ENCODE measurements around the gene KCNQ1.

Gene KCNQ1

DNA sequence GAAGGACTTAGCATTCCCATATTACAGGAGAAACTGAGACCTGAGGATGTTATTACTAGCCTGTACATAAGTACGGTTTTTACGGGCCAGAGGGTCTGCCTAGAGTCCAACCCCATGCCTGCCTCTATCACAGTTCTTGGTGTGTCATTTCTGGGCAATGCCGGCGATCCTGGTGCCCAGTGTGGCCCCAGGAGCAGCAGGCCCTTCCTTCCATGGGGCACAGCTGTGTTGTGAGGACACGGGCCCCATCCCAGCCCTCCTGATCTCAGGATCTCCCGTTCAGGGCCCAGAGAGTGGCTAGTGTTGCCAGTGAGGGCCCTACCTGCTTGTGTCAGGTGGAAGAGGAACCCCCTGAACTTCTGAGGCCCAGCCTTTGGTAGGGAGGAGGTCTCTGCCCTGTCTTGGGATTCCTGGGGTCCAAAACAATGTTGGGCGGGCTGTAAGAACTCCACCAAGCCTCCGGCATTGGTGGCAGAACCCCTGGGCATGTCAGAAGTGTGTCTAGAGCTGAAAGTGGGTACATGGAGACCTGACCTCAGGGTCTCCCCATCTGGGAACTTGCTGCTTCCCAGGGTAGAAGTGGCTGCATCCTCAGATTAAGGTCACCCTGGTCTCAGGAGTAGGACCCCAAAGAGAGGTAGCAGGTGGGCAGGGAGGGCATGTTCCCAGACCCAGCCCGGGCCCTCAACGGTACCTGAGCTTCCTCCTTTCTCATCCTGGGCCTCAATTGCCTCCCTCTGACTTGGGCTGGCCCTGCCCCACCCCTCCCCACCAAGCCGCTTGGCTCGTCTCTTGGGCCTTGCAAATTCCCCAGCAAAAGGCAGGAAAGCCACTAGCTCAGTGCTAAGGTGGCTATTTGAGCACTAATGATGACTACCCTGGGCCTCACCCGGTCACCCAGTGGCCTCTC is 329.6 kb downstream of the KCNQ1 start:
- DNase-seq (ENCODE audit: low spot score) (no peak), FAIRE-seq (no peak)

DNA sequence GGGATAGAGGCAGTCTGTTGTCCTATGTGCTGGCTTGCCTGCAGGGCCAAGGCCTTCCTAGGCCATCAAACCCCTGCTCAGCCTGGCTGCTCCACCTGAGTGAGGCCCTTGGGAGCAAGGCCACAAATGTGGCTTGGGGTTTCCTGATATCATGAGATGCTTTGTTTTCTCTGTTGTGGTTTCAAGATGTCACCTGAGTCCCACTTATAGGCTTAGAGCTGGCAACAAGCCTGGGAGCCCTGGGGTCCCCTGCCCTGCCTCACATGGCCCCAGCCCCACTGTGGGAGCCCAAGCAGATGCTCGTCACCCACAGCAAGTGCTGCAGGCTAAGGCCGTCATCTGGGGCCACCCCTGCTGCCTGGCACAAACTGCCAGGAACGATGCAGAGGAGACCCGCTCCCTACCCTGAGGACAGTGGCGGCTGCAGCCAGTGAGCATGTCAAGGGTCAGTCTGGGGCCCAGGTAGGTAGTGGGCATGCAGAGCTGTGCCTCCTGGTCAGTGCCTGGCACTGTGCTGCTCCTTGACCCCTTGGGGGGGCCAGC is 330.3 kb downstream of the KCNQ1 start:
- DNase-seq (ENCODE audit: low spot score), result no peak
- no peak for FAIRE-seq

DNA sequence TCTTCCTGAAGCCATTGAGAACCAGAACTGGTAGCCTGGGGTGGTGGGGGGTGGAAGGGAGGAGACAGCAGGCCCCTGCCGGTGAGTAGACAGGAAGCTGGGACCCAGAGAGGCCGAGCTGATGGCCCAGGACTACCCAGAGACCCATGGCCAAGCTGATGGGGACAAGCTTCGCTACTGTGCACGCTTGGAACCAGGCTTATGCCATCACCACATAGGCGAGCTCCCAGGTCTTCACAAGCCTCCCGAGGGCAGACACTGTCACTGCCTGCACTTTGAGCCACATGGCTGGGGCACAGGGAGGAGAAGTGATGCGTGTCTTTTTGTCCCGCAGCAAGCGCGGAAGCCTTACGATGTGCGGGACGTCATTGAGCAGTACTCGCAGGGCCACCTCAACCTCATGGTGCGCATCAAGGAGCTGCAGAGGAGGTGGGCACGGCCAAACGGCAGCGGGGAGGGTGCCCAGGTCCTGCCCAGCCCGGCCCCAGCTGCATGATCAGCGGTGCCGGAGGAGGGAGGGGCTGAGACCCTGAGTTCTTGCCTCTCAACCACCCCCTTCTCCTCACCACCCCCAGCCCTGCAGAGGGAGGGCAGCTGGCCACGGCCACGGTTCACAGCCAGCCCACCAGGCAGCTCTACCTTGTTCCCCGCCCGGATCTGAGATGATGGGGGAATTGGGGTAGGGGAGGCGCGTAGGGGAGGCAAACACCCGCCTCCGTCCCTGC is 331.0 kb downstream of the KCNQ1 start:
- DNase-seq (ENCODE audit: low spot score) (no peak), FAIRE-seq (no peak)

DNA sequence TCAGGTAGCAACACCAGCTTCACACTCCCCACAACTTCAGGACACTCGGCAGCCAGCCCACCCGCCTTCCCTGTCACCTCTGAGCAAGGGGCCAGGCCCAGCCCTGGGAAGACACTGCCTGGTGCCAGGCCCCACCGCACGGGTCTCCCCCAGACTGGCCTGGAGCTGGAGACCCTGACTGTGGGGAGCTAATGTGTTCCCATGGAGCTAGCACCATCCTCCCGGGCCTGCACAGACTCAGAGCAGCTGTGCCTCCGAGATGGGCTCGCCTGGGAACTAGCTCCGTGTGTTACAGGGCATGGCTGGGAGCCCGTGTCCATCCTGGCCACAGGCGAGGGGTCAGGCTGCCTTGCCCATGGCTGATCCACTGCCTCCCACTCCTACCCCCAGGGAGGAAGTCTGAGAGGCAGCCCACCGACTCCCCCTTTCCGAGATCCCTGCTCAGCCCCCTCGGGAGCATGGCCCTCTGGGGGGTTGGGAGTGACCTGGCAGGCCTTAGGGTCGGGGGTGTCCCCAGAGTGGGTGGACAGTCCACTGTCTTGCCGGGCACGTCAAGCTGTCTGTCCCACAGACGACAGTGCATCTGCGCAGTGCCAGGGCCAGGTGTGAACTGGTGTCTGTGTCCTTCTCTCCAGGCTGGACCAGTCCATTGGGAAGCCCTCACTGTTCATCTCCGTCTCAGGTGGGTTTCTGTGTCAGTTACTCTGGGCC is 331.7 kb downstream of the KCNQ1 start:
- no peak for DNase-seq (ENCODE audit: low spot score)
- FAIRE-seq, result no peak

DNA sequence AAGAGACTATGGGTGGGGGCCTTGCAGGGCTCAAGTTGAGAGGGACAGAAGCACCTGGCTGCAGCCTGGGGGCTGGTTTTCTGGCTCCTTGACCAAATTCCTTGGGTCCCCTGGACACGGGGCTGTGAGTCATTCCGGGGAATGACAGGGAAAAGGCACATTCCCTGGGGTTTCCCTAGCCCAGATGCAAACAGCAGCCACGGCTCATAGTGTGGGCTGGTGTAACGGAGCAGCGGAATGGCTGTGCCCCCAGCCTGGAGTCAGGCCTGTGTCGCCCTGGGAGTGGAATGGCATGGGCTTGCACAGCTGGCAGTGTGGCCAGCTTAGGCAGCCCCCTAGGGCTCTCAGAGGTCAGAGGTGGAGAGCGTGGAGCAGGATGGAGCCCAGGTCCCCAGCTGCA is 332.6 kb downstream of the KCNQ1 start:
- peak; percentile 60 for DNase-seq (ENCODE audit: low spot score)
- no peak for FAIRE-seq

DNA sequence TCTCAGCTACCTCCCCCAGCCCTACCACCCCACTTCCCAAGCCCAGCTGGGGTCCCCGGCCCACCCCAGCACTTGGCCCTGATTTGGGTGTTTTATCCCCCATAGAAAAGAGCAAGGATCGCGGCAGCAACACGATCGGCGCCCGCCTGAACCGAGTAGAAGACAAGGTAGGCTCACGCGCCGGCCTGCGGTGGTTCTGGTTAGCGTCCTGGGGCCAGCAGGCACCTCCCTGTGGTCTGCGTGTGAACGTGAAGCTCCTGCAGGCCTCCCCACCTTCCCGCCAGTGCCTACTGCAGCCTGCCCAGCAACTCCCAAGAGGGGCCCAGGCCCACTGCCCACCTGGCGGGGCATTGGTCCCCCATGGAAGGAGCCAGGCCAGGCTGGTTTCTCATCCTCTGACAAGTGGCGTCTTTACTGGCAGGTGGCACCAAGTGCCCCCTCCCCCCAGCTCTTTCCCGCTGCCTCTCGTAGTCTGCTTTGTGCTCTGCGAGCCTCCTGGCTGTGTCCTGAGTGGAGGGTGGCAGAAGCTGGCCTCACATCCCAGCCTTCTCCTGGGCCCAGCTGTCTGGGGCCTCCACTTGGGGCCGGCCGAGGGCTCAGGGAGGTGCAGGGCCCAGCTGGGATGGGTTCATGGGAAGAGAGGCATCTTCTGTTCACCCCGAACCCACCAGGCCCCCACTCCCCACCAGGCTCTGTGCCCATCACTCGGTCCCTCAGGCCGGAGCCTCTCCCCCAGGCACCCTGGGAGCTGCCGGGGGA is 333.2 kb downstream of the KCNQ1 start:
- DNase-seq (ENCODE audit: low spot score) (no peak), FAIRE-seq (no peak)

DNA sequence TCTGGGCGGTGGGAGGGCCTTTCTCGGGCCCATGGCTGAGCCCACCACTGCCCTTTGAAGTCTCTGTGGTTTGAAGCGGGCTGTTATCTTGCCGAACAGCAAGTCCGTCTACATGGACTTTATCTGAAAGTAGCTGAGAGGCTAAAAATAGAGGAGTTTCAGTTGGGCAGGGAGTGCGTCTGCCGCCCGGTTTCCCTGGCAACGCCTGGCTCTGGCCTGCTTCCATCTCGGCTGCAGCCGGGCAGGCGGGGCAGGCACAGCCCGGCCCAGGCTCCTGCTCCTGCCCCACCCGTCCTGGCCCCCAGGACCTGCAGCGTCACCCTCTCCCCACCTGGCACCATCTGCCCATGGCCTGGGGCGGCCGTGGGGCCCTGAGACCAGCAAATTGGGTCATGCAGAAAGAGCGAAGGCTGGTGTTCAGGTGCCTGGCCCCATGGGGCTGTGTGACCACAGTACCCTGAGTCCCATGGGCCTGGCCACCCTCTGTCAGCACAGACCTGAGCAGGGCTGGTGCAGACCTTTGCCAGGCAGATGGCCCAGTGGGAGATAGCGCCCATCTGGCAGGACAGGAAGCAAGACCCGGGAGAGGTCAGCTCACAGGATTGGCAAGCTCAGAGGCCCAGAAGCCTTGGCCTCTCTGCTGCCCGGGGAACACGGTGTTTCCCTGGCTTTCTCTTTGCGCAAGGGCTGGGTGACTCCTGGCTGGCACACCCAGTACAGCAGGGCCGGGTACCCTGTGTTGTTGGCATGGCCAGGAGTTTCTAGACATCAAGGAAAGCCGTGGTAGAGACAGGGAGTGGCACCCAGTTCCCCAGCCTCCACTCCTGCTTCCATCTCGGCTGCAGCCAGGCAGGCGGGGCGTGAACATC is 334.1 kb downstream of the KCNQ1 start:
- FAIRE-seq (no peak), DNase-seq (ENCODE audit: low spot score) (peak; percentile 80)

DNA sequence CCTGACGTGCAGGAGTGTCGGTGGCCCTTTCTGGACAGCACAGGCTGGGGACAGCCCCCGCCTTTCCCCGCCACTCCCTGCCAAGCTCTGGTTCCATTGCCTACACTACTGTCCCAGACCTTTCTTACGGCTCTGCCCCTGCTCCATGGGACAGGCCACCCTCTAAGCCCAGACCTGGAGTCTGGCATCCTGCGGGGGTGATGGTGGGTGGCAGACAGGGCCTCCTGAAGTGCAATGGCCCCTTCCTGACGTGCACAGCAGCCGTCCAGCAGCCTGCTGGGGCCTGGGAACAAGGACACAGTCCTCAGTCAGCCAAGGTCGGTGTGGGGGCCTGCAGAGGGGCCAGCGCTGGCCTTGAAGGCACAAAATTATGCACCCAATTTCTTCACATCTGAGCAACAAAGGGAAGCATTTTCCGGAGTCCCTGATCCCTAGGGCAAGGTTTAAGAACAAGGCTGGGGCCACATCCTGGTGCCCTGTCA is 334.7 kb downstream of the KCNQ1 start:
- FAIRE-seq (no peak), DNase-seq (ENCODE audit: low spot score) (no peak)

DNA sequence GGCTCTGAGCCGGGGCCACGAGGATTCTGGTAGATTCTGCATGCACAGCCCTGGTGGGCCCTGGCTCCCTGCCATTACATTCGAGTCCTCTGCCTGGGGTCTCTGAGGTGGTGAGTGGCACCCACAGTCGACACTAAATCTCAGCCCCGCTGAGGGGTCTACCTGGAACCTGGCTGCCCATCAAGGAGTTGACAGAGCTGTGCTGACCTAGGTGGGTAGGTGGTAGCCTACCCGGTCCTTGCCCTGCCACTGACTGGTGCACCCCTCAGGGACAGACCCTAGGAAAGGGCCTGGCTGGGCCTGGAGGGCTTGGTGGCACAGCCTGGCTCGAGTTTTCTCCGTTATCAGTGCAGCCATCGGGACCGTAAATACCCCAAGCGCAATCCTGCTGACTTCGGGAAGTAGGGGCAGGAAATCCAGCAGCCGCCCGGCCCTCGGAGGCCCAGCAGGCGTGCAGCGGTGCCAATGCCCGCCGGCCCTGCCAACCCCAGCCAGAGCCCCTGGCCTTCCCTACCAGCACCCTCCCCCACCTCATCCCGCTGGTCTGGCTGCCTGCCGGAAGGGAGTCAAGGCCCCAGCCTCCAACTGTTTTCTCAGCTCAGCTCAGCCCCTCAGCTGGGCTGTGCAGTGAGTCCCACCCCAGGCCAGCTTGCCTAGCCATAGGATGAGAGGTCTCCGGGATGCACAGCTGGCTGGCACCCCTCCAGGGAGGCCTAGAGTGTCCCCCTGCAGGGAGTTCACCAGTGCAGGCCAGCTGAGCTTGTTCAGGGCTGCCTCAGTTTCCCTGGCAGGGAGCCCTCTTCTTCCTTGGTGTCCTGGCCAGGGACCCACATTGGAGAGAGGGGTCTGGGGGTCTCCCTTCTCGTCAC is 335.4 kb downstream of the KCNQ1 start:
- DNase-seq (ENCODE audit: low spot score) (no peak), FAIRE-seq (no peak)

DNA sequence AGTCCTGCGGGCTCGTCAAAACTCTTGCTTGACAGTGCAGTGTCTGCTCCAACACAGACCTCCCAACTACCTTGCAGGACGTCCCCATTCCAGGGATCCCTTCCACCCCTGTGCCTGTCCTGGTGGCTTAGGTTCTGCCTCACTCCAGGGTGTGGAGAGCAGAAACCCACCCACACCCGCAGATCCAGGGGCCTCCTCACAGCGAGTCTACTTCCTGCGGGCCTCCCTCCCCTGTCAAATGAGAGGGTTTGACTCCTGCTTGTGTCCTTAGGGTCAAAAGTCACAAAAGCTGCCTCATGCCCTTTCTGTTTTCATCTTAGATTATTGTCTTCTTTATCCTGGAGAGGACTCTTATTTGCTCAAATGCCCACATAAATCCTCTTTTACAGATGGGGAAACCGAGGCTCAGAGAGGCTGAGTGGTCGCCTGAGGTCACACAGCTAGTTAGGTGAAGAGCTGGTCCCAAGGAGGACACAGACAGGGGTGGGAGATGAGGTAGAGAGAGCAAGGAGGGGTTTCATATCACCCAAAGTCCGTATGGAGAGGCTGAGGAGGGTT is 336.1 kb downstream of the KCNQ1 start:
- FAIRE-seq, result no peak
- DNase-seq (ENCODE audit: low spot score), result no peak

DNA sequence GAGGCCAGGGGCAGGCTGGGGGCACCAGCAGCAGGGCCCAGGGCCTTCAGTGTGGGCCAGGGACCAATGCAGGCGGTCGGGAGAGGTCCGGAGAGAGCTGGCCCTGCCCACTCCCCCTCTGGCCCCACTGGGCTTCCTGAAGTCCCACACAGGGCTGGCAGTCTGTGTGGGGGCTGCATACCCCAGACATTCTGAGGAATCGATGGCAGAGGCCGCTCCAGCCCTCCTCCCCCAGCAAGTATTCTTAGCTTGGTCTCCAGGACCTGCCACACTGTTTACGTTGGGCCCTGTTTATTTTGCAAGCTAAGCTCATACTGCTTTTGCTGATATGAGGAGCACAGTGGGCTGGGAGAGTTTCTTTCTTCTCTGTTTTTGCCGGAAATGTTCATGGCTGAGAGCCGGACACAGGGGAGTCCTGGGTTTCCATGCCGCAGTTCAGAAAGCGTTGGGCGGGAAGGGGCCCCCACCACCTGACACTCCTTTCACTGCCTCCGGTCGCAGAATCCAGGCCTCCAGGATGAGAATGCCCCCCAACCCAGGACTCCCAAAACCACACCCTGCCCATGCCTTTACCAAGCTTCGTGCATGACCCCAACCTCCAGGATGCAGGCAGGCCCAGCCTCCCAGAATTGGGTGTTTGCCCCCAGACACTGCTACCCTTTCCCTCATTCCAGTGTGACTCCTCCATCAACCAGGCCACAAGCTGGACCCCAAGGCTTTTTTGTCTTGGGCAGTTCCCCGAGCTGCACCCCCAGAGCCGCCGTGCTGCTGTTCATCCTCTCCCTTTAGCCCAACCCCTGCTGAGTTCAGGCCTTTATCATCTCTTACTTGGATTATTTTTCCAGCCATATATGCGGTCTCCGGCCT is 336.8 kb downstream of the KCNQ1 start:
- FAIRE-seq (no peak), DNase-seq (ENCODE audit: low spot score) (no peak)

DNA sequence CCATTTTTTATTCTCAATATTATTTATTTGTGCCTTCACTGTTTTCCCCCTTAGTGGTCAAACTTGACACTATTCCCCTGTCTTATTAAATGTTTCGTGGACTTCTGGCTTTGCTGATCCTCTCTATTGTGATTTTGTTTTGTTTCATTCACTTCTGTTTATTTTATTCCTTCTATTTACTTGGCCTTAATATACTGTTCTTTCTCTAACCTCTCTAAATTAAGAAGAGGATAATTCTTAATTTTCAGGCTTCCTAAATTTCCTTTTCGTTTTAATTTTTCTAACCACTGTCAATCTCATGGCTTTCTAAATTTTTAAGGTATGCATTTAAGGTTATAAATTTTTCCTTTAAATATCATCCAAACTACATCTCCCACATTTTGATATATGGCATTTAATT is 338.0 kb downstream of the KCNQ1 start:
- FAIRE-seq (no peak), DNase-seq (ENCODE audit: low spot score) (no peak)

DNA sequence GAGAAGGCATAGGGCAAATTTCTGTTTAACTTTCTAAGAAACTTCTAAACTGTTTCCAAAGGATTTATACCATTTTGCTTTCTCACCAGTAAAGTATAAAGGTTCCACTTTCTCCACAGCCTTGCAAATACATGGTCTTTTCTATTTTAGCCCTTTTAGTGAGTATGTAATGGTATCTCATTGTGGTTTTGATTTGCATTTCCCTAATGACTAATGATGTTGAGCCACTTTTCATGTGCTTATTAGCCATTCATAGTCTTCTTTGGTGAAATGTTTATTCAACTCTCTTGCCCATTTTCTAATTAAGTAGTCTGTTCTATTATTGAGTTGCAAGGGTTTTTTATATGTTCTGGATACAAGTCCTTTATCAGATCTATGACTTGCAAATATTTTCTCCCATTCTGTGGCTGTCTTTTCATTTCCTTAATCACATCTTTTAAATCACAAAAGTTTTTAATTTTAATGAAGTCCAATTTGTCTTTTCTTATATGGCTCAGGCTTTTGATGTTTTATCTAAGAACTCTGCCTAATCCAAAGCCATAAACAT is 338.8 kb downstream of the KCNQ1 start:
- no peak for DNase-seq (ENCODE audit: low spot score)
- FAIRE-seq, result no peak

DNA sequence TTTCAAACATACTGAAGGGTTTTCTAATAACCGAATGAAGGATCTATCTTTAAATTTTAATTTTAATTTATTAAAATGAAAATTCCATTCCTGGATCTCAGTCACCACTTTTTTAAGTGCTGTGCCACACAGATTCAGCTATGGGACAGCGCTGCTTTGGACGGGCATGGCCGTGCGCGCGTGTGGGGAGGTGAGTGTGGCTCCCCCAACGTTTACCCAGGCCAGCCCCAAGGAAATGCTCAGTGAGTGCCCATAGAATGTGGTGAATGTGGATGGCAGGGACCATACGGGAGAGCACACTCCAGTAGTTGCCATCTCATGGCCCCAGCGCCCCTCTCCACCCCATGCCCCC is 343.0 kb downstream of the KCNQ1 start:
- FAIRE-seq, result no peak
- no peak for DNase-seq (ENCODE audit: low spot score)

DNA sequence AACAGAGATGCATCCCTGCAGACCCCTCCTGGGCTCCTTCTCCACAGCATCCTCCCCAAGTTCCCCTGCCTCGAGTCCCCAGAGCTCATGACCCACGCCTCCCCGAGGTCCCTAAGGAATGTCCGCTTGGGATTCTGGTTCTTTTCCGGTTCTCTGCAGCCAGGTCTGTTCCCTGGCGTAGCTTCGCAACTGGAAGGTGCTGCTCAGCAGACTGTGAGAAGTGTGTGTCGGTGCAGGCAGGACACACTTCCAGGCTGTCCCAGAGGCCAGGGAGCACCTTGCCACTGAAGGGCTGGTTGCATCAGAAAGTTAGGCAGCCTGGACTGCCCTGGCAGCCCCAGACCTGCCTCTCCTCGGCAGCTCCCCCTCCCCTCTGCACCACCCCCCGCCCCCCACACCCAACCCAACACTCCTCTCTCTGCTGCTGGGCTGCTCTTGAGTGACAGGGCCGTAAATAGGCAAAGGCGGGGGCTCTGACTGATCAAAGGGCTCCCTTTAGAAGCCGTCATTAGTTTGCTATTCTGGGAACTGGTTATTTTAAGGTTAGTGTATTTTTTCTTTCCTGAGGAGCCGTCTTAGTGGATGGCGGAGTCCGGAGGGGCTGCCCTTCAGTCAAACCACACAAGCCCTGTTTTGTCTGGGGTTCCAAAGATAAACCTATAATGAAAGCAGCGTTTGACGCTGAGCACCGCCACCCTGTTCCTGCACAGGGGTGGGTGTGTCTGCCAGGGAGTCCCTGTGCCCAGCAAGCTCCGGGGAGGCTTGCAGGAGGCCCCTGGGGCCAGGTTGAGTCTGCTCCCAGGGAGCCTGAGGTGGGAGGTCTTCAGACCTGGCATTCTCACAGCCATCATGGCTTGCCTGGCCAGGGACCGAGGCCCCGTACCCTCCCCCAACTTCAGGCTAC is 343.6 kb downstream of the KCNQ1 start:
- no peak for FAIRE-seq
- no peak for DNase-seq (ENCODE audit: low spot score)

DNA sequence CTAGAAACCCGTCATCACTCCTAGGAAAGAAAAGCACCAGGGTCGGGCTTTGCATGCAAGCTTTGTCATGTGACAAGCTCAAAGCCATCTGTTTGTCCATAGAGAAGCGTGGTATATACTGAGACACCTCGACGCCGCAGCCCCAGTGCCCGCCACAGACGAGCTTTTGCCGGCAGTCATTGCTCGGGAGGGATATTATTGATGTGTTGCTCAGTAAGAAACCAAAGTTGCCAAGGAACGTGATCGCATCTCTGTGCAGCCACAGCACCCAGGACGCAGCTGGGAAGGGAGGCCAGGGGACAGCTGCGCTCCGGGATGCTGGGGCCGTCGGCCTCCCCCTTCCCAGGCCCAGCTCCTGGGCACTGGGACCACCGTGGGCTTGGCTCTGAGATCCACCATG is 344.5 kb downstream of the KCNQ1 start:
- FAIRE-seq (no peak), DNase-seq (ENCODE audit: low spot score) (no peak)
